ENCODE results near the gene GPC6.

The GPC6 gene

GRCh38 chr13:94109715-94110374 lies 883.2 kb downstream of the GPC6 start:
- DNase-seq (ENCODE audit: low read depth in 2 of 2) = no peak

- DNase-seq (ENCODE audit: low read depth in 2 of 2) = peak; percentile 91 to 92
Measured at GRCh38 chr13:94112227-94112626, 885.6 kb downstream of the GPC6 start.

- DNase-seq (ENCODE audit: low read depth in 2 of 2) = no peak
Measured at GRCh38 chr13:94112731-94113130, 886.1 kb downstream of the GPC6 start.

- DNase-seq (ENCODE audit: low read depth in 2 of 2) = no peak
Measured at GRCh38 chr13:94113245-94113644, 886.6 kb downstream of the GPC6 start.

- DNase-seq (ENCODE audit: low read depth in 2 of 2) = no peak
Measured at GRCh38 chr13:94114166-94114565, 887.6 kb downstream of the GPC6 start.

- DNase-seq (ENCODE audit: low read depth in 2 of 2) = no peak
Measured at GRCh38 chr13:94115054-94115453, 888.4 kb downstream of the GPC6 start.

GRCh38 chr13:94119360-94119936 lies 892.8 kb downstream of the GPC6 start:
- DNase-seq (ENCODE audit: low read depth in 2 of 2) = no peak

- no peak for DNase-seq (ENCODE audit: low read depth in 2 of 2)
Measured at GRCh38 chr13:94120878-94121277, 894.3 kb downstream of the GPC6 start.

- peak; percentile 36 to 41 for DNase-seq (ENCODE audit: low read depth in 2 of 2)
Measured at GRCh38 chr13:94121686-94122085, 895.1 kb downstream of the GPC6 start.

GRCh38 chr13:94122300-94122915 lies 895.8 kb downstream of the GPC6 start:
- DNase-seq (ENCODE audit: low read depth in 2 of 2) = no peak

- no peak for DNase-seq (ENCODE audit: low read depth in 2 of 2)
Measured at GRCh38 chr13:94123557-94123956, 897.0 kb downstream of the GPC6 start.

GRCh38 chr13:94128430-94128829 lies 901.8 kb downstream of the GPC6 start:
- no peak for DNase-seq (ENCODE audit: low read depth in 2 of 2)

- DNase-seq (ENCODE audit: low read depth in 2 of 2) = no peak
Measured at GRCh38 chr13:94129490-94129894, 902.9 kb downstream of the GPC6 start.

- no peak for DNase-seq (ENCODE audit: low read depth in 2 of 2)
Measured at GRCh38 chr13:94138831-94139230, 912.2 kb downstream of the GPC6 start.

- no peak for DNase-seq (ENCODE audit: low read depth in 2 of 2)
Measured at GRCh38 chr13:94139393-94139995, 912.9 kb downstream of the GPC6 start.

- DNase-seq (ENCODE audit: low read depth in 2 of 2) = no peak
Measured at GRCh38 chr13:94140027-94140426, 913.4 kb downstream of the GPC6 start.

- no peak for DNase-seq (ENCODE audit: low read depth in 2 of 2)
Measured at GRCh38 chr13:94140511-94140910, 913.9 kb downstream of the GPC6 start.

- no peak for DNase-seq (ENCODE audit: low read depth in 2 of 2)
Measured at GRCh38 chr13:94143624-94144350, 917.2 kb downstream of the GPC6 start.

- DNase-seq (ENCODE audit: low read depth in 2 of 2) = no peak
Measured at GRCh38 chr13:94145966-94146365, 919.4 kb downstream of the GPC6 start.

- DNase-seq (ENCODE audit: low read depth in 2 of 2) = no peak
Measured at GRCh38 chr13:94153586-94153985, 927.0 kb downstream of the GPC6 start.

GRCh38 chr13:94154367-94154766 lies 927.8 kb downstream of the GPC6 start:
- peak in 1 of 2 experiments; percentile 24 for DNase-seq (ENCODE audit: low read depth in 2 of 2)

GRCh38 chr13:94157705-94158218 lies 931.2 kb downstream of the GPC6 start:
- DNase-seq (ENCODE audit: low read depth in 2 of 2) = no peak
